GM23248 (cell line): ENCODE measurements around the gene ZNF331. TPM values are rescaled to one million over a fixed set of nuclear protein-coding genes. Genes with fewer than 3 reads are reported as not detected.

Source experiments
- DNase-seq: peaks from one replicate; pipeline ENCODE4 v3.0.0-alpha.2; 2015
- H2AFZ ChIP-seq: fragments of 200-600 bp; sonication (generic); 2 replicates; pipeline ENCODE4 v1.6.1; 2016; ENCODE audit warnings: antibody characterized with exemption
- H3F3A ChIP-seq: fragments of 200-600 bp; sonication (generic); 2 replicates; pipeline ENCODE4 v1.6.1; 2016; ENCODE audit warnings: mild to moderate bottlenecking, antibody characterized with exemption, mixed run types; ENCODE audit not compliant: insufficient read depth
- H3K27ac ChIP-seq: fragments of 200-600 bp; sonication (generic); 2 replicates; pipeline ENCODE4 v1.5.1; 2016; ENCODE audit warnings: mild to moderate bottlenecking
- H3K27me3 ChIP-seq: fragments of 200-600 bp; sonication (generic); replicated peaks from 2 replicates; pipeline ENCODE4 v1.6.1; 2016; ENCODE audit warnings: mild to moderate bottlenecking; ENCODE audit not compliant: insufficient read depth
- H3K36me3 ChIP-seq: fragments of 200-600 bp; sonication (generic); 2 replicates; pipeline ENCODE4 v1.6.1; 2016; ENCODE audit warnings: low read depth, mild to moderate bottlenecking
- H3K4me1 ChIP-seq: fragments of 200-600 bp; sonication (generic); 2 replicates; pipeline ENCODE4 v1.6.1; 2016; ENCODE audit warnings: mild to moderate bottlenecking; ENCODE audit not compliant: insufficient read depth
- H3K4me2 ChIP-seq: fragments of 200-600 bp; sonication (generic); one replicate; pipeline ENCODE4 v1.6.1; 2016; ENCODE audit warnings: mild to moderate bottlenecking; ENCODE audit not compliant: unreplicated experiment
- H3K4me3 ChIP-seq: fragments of 200-600 bp; sonication (generic); 2 replicates; pipeline ENCODE4 v1.5.1; 2016; ENCODE audit warnings: mild to moderate bottlenecking
- H3K79me2 ChIP-seq: fragments of 200-600 bp; sonication (generic); 2 replicates; pipeline ENCODE4 v1.6.1; 2016; ENCODE audit warnings: mild to moderate bottlenecking; ENCODE audit not compliant: insufficient read depth
- H3K9ac ChIP-seq: fragments of 200-600 bp; sonication (generic); 2 replicates; pipeline ENCODE4 v1.6.1; 2016; ENCODE audit warnings: mild to moderate bottlenecking
- H3K9me2 ChIP-seq: fragments of 200-600 bp; sonication (generic); 2 replicates; pipeline ENCODE4 v1.6.1; 2016; ENCODE audit warnings: mixed run types, mild to moderate bottlenecking, moderate library complexity; ENCODE audit not compliant: insufficient read depth
- H3K9me3 ChIP-seq: fragments of 200-600 bp; sonication (generic); one replicate; pipeline ENCODE4 v1.6.1; 2017; ENCODE audit warnings: low read depth
- H4K20me1 ChIP-seq: fragments of 200-600 bp; sonication (generic); 2 replicates; pipeline ENCODE4 v1.6.0; 2016; ENCODE audit not compliant: insufficient read depth
- EZH2 ChIP-seq: fragments of 200-600 bp; sonication (generic); IDR thresholded peaks from 2 replicates; pipeline ENCODE4 v1.6.1; 2018; ENCODE audit warnings: antibody characterized with exemption, mild to moderate bottlenecking; ENCODE audit not compliant: insufficient read depth, poor library complexity, severe bottlenecking
- EZH2phosphoT487 ChIP-seq: fragments of 200-600 bp; sonication (generic); IDR thresholded peaks from 2 replicates; pipeline ENCODE4 v1.6.1; 2018; ENCODE audit warnings: antibody characterized with exemption, moderate library complexity, mild to moderate bottlenecking, low read depth; ENCODE audit not compliant: insufficient read depth
- WGBS, 2 experiments: methylation state at CpG; one replicate each; pipeline ENCODE4 v1.1.6; 2015 to 2017; ENCODE audit warnings: low lambda C conversion rate in 2 of 2, low coverage in 1 of 2; ENCODE audit errors: missing lambda C conversion rate in 2 of 2; 5-methylcytosine and 5-hydroxymethylcytosine counted together
- in situ Hi-C: fragments of 300-500 bp; cut with MboI; formaldehyde crosslinking; loops from 2 replicates; pipeline ENCODE4 v1.15.0; 2020
- polyA plus RNA-seq: library from polyadenylated mRNA; unstranded; fragments of >200 nt; fragmentation: Nextera tagmentation; extraction: Ambion mirVana; gene quantifications from 2 replicates; pipeline ENCODE4 v1.2.1, GENCODE V29; 2016
- total RNA-seq: library from RNA; depleted of rRNA; stranded (reverse); fragments of >200 nt; shearing (Covaris generic); gene quantifications from 2 replicates; pipeline ENCODE4 v1.2.3, GENCODE V29; 2014

ZNF331 gene
- total and polyA plus RNA-seq, 2 experiments from 2014 or later, result 13.9 to 17.0 TPM

- no peaks in the 10 kb centered on the region for H3K4me1 ChIP-seq
- in situ Hi-C loops, result no loop called here
These were observed 17.2 kb upstream of the ZNF331 start for GRCh38 chr19:53520547-53521372.

GRCh38 chr19:53521373-53522202 is 16.4 kb upstream of the ZNF331 start:
- peak overlapping the region; percentile 95 for H3K4me3 ChIP-seq
- H3K27ac ChIP-seq, result no peak overlapping the region; the same call in 1 of the 2 replicates
- H3K79me2 ChIP-seq, result 0 out of 2 replicates have a peak, but pooled peaks cover 9% of the 10 kb centered on the region
- in situ Hi-C loops, result no loop called here
- DNase-seq, result no peak
- H2AFZ ChIP-seq, result peak overlapping the region; percentile 99
- H3K27me3 ChIP-seq, result no peaks in the 10 kb centered on the region
- H3K9me3 ChIP-seq, result no peaks in the 10 kb centered on the region
- H3F3A ChIP-seq, result no peaks in the 10 kb centered on the region
- H4K20me1 ChIP-seq, result no peaks in the 10 kb centered on the region
- H3K4me2 ChIP-seq, result peak overlapping the region; percentile 93
- H3K9ac ChIP-seq, result peak overlapping the region; percentile 72
- no peaks in the 10 kb centered on the region for H3K9me2 ChIP-seq
- TF ChIP-seq EZH2 (no peak), EZH2phosphoT487 (no peak)
- 20 to 21% methylated on average over 30 of the region's 33 CpGs for WGBS, 2 experiments
- H3K36me3 ChIP-seq, result no peaks in the 10 kb centered on the region
- H3K4me1 ChIP-seq, result no peaks in the 10 kb centered on the region

More at GRCh38 chr19:53520547-53521372, 17.2 kb upstream of the ZNF331 start:
- Histone ChIP-seq H3K36me3 (no peaks in the 10 kb centered on the region), H3K4me3 (peak overlapping the region; percentile 95), H4K20me1 (no peaks in the 10 kb centered on the region), H3K27ac (peak overlapping the region; percentile 62), H3K9me2 (no peaks in the 10 kb centered on the region), H3K9me3 (no peaks in the 10 kb centered on the region), H3K4me2 (peak overlapping the region; percentile 93), H3K9ac (peak overlapping the region; percentile 72), H3K79me2 (0 out of 2 replicates have a peak, but pooled peaks cover 9% of the 10 kb centered on the region), H3F3A (no peaks in the 10 kb centered on the region), H3K27me3 (no peaks in the 10 kb centered on the region), H2AFZ (peak overlapping the region; percentile 99)
- 1 to 3% methylated on average over 45 to 46 of the region's 46 CpGs for WGBS, 2 experiments
- peak; percentile 99 for DNase-seq
- no peak for TF ChIP-seq EZH2phosphoT487
- no peak for TF ChIP-seq EZH2

- Histone ChIP-seq H3K27me3 (no peaks in the 10 kb centered on the region), H3F3A (no peaks in the 10 kb centered on the region), H3K27ac (no peak overlapping the region), H2AFZ (no peak overlapping the region), H3K36me3 (no peaks in the 10 kb centered on the region), H3K4me1 (no peaks in the 10 kb centered on the region), H3K9ac (no peak overlapping the region), H3K4me2 (no peak overlapping the region), H3K79me2 (0 out of 2 replicates have a peak, but pooled peaks cover 9% of the 10 kb centered on the region), H3K9me2 (no peaks in the 10 kb centered on the region), H3K4me3 (no peak overlapping the region), H3K9me3 (no peaks in the 10 kb centered on the region), H4K20me1 (no peaks in the 10 kb centered on the region)
- 96 to 99% methylated on average over 2 of the region's 2 CpGs for WGBS, 2 experiments
- in situ Hi-C loops, result no loop called here
- TF ChIP-seq EZH2phosphoT487 (no peak), EZH2 (no peak)
- DNase-seq, result no peak
These were observed 12.0 kb upstream of the ZNF331 start for GRCh38 chr19:53525922-53526321.

GRCh38 chr19:53530622-53531021 is 7.3 kb upstream of the ZNF331 start:
- no peak overlapping the region for H3K4me3 ChIP-seq
- no peaks in the 10 kb centered on the region for H3K36me3 ChIP-seq
- H3K9me3 ChIP-seq, result no peaks in the 10 kb centered on the region
- in situ Hi-C loops, result no loop called here
- TF ChIP-seq EZH2phosphoT487, result no peak
- TF ChIP-seq EZH2, result no peak
- H3K79me2 ChIP-seq, result no peaks in the 10 kb centered on the region
- no peaks in the 10 kb centered on the region for H3K9me2 ChIP-seq
- H3K27ac ChIP-seq, result no peak overlapping the region
- H3K4me1 ChIP-seq, result no peaks in the 10 kb centered on the region
- H2AFZ ChIP-seq, result no peak overlapping the region
- H4K20me1 ChIP-seq, result no peaks in the 10 kb centered on the region
- H3K27me3 ChIP-seq, result no peaks in the 10 kb centered on the region
- H3K4me2 ChIP-seq, result no peak overlapping the region
- no peak overlapping the region for H3K9ac ChIP-seq
- WGBS, 2 experiments, result 94% methylated on average over 8 of the region's 8 CpGs
- peaks cover 6% of the 10 kb centered on the region; the same call in 1 of the 2 replicates for H3F3A ChIP-seq
- DNase-seq, result no peak
